BE2C (cell line): ENCODE measurements around the gene ARFRP1.

Source experiments
- DNase-seq: peaks from one replicate; pipeline ENCODE4 v3.0.0-alpha.2; 2020
- H3K27me3 ChIP-seq: fragments of 250-450 bp; sonication (Bioruptor Pico); 2 replicates; pipeline ENCODE4 v1.5.1; 2020; ENCODE audit warnings: mild to moderate bottlenecking
- H3K36me3 ChIP-seq: fragments of 250-450 bp; sonication (Bioruptor Pico); 2 replicates; pipeline ENCODE4 v1.5.1; 2020; ENCODE audit warnings: mild to moderate bottlenecking
- H3K4me1 ChIP-seq: fragments of 250-450 bp; sonication (Bioruptor Pico); 2 replicates; pipeline ENCODE4 v1.5.1; 2020
- H3K4me3 ChIP-seq: 2 replicates; pipeline ENCODE4 v1.5.1; 2011; ENCODE audit warnings: low read depth, low read length
- H3K9me3 ChIP-seq: fragments of 250-450 bp; sonication (Bioruptor Pico); 2 replicates; pipeline ENCODE4 v1.5.1; 2020
- TF ChIP-seq, protein P1 (sequence below): IDR thresholded peaks from 2 replicates; pipeline ENCODE4 v1.5.1; 2012; ENCODE audit warnings: mild to moderate bottlenecking, low read depth, low read length

Gene ARFRP1

DNA sequence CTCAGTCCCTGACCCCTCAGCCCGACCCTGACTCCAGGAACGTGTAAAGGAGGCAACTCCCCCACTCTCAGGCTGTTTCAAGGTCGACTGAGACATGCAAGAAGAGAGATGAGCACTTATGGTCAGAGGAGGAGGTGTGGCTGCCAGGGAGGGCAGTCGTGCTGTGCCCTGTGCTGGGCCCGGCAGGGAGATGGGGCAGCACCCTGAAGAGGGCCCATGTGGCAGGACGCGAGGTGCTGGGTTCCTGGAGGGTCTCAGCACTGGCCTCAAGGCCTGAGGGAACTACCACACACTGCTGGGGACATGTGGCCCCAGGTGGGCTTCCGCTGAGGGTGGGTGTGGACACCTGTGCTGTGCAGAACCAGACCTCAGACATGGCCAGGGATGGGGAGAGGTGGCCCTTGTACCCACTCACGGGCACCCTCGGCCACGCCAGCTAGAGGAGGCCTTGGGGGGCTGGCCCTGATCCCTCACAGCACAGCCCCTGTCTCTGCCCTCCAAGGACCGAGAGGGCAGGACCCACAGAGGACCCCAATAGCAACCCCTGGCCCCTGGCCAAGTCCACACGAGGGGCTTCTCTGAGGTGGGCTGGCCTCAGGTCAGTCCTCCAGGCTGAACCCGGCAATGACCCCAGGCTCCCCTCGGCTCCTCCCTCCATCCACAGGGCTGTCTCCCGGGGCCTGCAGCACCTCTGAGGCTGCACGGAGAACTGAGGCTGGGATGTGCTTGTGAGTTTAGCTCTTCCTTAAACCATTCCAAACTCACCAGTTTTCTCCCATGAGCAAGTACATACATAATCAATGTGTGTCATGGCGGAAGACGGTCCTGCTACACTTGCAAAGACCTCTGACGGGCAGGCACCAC lies 40.5 kb upstream of the ARFRP1 start:
- H3K4me3 ChIP-seq: no peak overlapping the region
- TF ChIP-seq, protein P1, sequence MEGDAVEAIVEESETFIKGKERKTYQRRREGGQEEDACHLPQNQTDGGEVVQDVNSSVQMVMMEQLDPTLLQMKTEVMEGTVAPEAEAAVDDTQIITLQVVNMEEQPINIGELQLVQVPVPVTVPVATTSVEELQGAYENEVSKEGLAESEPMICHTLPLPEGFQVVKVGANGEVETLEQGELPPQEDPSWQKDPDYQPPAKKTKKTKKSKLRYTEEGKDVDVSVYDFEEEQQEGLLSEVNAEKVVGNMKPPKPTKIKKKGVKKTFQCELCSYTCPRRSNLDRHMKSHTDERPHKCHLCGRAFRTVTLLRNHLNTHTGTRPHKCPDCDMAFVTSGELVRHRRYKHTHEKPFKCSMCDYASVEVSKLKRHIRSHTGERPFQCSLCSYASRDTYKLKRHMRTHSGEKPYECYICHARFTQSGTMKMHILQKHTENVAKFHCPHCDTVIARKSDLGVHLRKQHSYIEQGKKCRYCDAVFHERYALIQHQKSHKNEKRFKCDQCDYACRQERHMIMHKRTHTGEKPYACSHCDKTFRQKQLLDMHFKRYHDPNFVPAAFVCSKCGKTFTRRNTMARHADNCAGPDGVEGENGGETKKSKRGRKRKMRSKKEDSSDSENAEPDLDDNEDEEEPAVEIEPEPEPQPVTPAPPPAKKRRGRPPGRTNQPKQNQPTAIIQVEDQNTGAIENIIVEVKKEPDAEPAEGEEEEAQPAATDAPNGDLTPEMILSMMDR: no peak
- no peak for DNase-seq
- peaks cover 7% of the 10 kb centered on the region for H3K4me1 ChIP-seq
- H3K36me3 ChIP-seq: peaks cover 2% of the 10 kb centered on the region; the same call in 1 of the 2 replicates
- no peaks in the 10 kb centered on the region for H3K9me3 ChIP-seq
- H3K27me3 ChIP-seq: no peaks in the 10 kb centered on the region

DNA sequence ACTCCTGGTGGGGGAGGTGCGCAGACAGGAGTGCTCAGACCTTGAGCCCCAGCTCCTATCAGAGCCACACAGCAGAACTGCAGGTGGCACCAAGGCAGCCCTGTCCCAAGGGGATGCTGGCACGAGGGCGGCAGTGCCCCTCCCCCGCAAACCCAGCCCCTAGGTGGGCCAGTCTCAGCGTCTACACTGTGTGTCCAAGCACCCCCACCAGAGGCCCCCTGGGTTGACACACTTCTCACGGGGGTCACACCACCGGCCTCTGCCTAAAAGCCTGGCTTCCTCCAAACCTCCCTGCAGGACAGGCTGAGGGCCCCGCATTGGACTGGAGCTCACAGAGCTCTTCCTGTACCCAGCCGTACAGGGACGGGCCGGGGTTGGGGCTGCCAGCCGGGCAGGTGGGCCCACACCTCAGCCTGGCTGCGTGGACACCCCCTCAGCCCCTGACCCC lies 39.9 kb upstream of the ARFRP1 start:
- H3K4me3 ChIP-seq: no peak overlapping the region
- peaks cover 7% of the 10 kb centered on the region for H3K4me1 ChIP-seq
- H3K27me3 ChIP-seq: no peaks in the 10 kb centered on the region
- H3K36me3 ChIP-seq: peaks cover 4% of the 10 kb centered on the region
- no peaks in the 10 kb centered on the region for H3K9me3 ChIP-seq
- DNase-seq: no peak
- TF ChIP-seq, protein P1: no peak

DNA sequence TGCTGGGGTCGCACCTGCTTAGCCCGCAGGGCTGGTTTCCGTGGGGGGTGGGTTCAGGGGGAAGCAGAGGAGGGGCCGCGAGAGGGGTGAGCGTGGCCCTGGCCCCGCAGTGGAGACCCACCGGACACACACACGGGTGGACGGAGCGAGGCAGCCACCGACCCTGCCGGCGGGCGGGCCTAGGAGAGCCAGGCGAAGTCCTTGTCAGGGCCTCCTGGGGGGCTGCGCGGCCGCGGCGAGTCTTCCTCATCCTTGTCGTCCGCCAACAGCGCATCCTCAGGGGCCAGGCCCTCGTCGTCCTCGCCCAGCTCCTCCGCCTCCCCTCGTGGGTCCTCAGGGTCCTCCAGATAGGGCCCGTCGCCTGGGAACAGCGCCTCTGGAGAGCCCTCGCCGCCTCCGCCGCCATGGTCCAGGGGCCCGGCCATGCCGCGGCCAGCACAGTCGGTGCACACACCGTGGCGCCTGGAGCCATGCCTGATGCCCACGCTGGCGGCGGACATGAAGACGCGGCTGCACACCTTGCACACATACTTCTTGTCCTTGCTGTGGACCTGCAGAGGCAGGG lies 39.1 kb upstream of the ARFRP1 start:
- no peak for DNase-seq
- Histone ChIP-seq H3K27me3 (no peaks in the 10 kb centered on the region), H3K4me3 (no peak overlapping the region), H3K9me3 (no peaks in the 10 kb centered on the region), H3K36me3 (peaks cover 11% of the 10 kb centered on the region), H3K4me1 (peaks cover 7% of the 10 kb centered on the region)
- TF ChIP-seq, protein P1: no peak

DNA sequence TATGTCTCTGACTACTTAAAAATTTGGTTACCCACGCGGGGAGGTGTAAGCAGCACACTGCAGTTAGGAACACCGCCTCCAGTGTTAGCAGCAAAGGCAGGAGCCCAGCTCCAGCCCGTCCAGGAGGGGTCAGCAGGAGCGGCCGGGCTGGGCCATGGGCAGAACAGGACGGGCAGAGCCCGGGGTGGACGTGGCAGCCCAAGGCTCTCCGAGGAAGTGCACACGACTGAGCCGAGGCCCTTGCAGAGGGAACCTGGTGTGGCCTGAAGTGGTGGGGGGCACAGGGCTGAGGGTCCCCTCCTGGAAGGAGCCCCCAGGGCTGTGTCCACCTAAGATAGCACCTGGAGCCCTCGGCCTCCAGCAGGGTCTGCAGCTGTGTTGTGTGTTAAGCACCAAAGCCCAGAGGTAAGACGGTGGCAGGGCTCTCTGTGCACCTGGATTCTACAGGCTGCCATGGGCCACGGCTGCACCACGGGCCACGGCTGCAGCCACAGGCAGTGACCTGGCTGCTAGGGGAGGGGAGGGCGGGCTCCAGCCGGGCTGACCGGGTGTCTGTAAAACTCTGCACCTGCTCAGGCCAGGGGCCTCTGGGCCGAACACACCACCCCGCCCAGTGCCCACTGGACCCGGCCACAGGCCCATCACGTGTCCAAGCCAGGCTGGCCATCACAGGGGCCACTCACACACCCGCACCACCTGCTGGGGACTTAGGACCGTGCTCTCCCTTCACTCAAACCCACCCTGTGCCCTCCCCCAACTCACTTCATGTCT lies 38.4 kb upstream of the ARFRP1 start:
- TF ChIP-seq, protein P1: no peak
- no peak for DNase-seq
- no peaks in the 10 kb centered on the region for H3K9me3 ChIP-seq
- H3K4me3 ChIP-seq: no peak overlapping the region
- no peaks in the 10 kb centered on the region for H3K27me3 ChIP-seq
- peaks cover 14% of the 10 kb centered on the region for H3K36me3 ChIP-seq
- peaks cover 5% of the 10 kb centered on the region for H3K4me1 ChIP-seq

DNA sequence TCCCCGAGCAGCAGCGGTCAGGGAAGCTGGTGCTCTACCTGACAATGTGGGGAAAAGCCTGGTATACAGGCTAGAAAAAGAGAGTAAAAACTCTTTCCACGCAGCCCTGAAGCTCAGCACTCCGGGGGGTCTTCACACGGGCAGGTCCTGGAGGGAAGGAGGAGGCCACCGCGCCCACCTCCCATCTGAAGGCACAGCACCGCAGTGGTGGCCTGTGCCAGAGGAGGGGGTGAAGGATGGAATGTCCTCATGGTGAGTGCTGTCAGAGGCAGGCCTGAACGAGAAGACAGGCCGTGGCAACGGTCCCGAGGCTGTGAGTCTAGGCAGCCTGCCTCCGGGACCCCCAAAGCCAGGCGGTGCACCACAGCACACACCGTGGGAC lies 37.6 kb upstream of the ARFRP1 start:
- Histone ChIP-seq H3K9me3 (no peaks in the 10 kb centered on the region), H3K4me1 (peaks cover 3% of the 10 kb centered on the region), H3K27me3 (no peaks in the 10 kb centered on the region), H3K36me3 (peaks cover 14% of the 10 kb centered on the region), H3K4me3 (no peak overlapping the region)
- TF ChIP-seq, protein P1: no peak
- DNase-seq: no peak
